NCI-H2196 treated with DMSO at 0.1 percent for 48 hours (cell line): ENCODE results near the gene CCDC146.
"Not testable (repeated sequence)": the region's sequence is repeated elsewhere in the genome, so short reads cannot be mapped to it uniquely, and the experiment has no call there.

Experiments
- DNase-seq: peaks from one replicate; lab custom pipeline; 2025; ENCODE audit not compliant: unreplicated experiment; lab: John Stamatoyannopoulos, UW

CCDC146 gene

GRCh38 chr7:77197141-77197540, 74.7 kb downstream of the CCDC146 start:
- no peak for DNase-seq

- DNase-seq, result no peak
Measured at GRCh38 chr7:77199013-77199966, 76.9 kb downstream of the CCDC146 start, which contains the start of gene FGL2. TSS of gene FGL2 (minus strand) at chr7:77199819. CDS start at chr7:77199793, 26 bp downstream.

- DNase-seq, result no peak
Measured at GRCh38 chr7:77200542-77200941, 78.1 kb downstream of the CCDC146 start.

- no peak for DNase-seq
Measured at GRCh38 chr7:77202481-77202976, 80.1 kb downstream of the CCDC146 start.

- DNase-seq, result no peak
Measured at GRCh38 chr7:77205706-77206105, 83.3 kb downstream of the CCDC146 start.

- DNase-seq, result no peak
Measured at GRCh38 chr7:77208416-77208815, 86.0 kb downstream of the CCDC146 start.

- no peak for DNase-seq
Measured at GRCh38 chr7:77209479-77210139, 87.2 kb downstream of the CCDC146 start.

GRCh38 chr7:77216181-77216845, 93.9 kb downstream of the CCDC146 start:
- no peak for DNase-seq

- DNase-seq, result no peak
Measured at GRCh38 chr7:77217474-77218185, 95.2 kb downstream of the CCDC146 start.

GRCh38 chr7:77219701-77220331, 97.4 kb downstream of the CCDC146 start:
- not testable (repeated sequence) for DNase-seq

GRCh38 chr7:77222065-77222464, 99.7 kb downstream of the CCDC146 start:
- no peak for DNase-seq

GRCh38 chr7:77222819-77223218, 100.4 kb downstream of the CCDC146 start:
- DNase-seq, result no peak

GRCh38 chr7:77223261-77223660, 100.8 kb downstream of the CCDC146 start:
- no peak for DNase-seq

- no peak for DNase-seq
Measured at GRCh38 chr7:77226357-77226839, 104.0 kb downstream of the CCDC146 start.

GRCh38 chr7:77228795-77229194, 106.4 kb downstream of the CCDC146 start:
- DNase-seq, result not testable (repeated sequence)

- no peak for DNase-seq
Measured at GRCh38 chr7:77232467-77232866, 110.1 kb downstream of the CCDC146 start.

- DNase-seq, result no peak
Measured at GRCh38 chr7:77235276-77235675, 112.9 kb downstream of the CCDC146 start.

- DNase-seq, result no peak
Measured at GRCh38 chr7:77238703-77239136, 116.3 kb downstream of the CCDC146 start.

- DNase-seq, result no peak
Measured at GRCh38 chr7:77239471-77239870, 117.1 kb downstream of the CCDC146 start.

GRCh38 chr7:77242068-77242467, 119.7 kb downstream of the CCDC146 start:
- DNase-seq, result no peak
